Keratinocyte (primary cell): ENCODE measurements around the gene MIEF1. TPM values are rescaled to one million over a fixed set of nuclear protein-coding genes. Genes with fewer than 3 reads are reported as not detected.

ENCODE experiments used
- DNase-seq: peaks from one replicate; pipeline ENCODE4 v3.0.0-alpha.2; 2011; ENCODE audit warnings: low read depth, missing footprints, low spot score
- FAIRE-seq: peaks from 2 replicates; lab custom pipeline; 2011; peaks lifted over from hg19 to GRCh38; lab: Jason Lieb, UNC
- H2AFZ ChIP-seq: 2 replicates; pipeline ENCODE4 v1.6.0; 2012; ENCODE audit warnings: low read length, control low read depth, inconsistent platforms; ENCODE audit not compliant: control insufficient read depth
- H3K27ac ChIP-seq: 2 replicates; pipeline ENCODE4 v1.5.1; 2011; ENCODE audit warnings: low read length; ENCODE audit not compliant: control insufficient read depth, insufficient read depth
- H3K27me3 ChIP-seq: 3 replicates; pipeline ENCODE4 v1.6.0; 2011; ENCODE audit warnings: low read length; ENCODE audit not compliant: control insufficient read depth, insufficient read depth; ENCODE audit errors: extremely low read depth
- H3K36me3 ChIP-seq, 2 experiments: 2 replicates in 1 of 2; 3 replicates in 1 of 2; pipeline ENCODE4 v1.5.1; 2011; ENCODE audit warnings: low read length in 2 of 2, mild to moderate bottlenecking in 1 of 2; ENCODE audit not compliant: control insufficient read depth in 2 of 2, insufficient read depth in 2 of 2; ENCODE audit errors: extremely low read depth in 1 of 2
- H3K4me1 ChIP-seq: 3 replicates; pipeline ENCODE4 v1.5.1; 2011; ENCODE audit warnings: low read length; ENCODE audit not compliant: control insufficient read depth, insufficient read depth; ENCODE audit errors: extremely low read depth
- H3K4me2 ChIP-seq: 3 replicates; pipeline ENCODE4 v1.6.0; 2011; ENCODE audit warnings: low read depth, low read length; ENCODE audit not compliant: control insufficient read depth, insufficient read depth; ENCODE audit errors: extremely low read depth
- H3K4me3 ChIP-seq, 3 experiments: fragments of 200-600 bp in 1 of 3; sonication (generic) in 1 of 3; 2 replicates in 2 of 3; 3 replicates in 1 of 3; pipeline ENCODE4 v1.5.1; 2011 to 2016; ENCODE audit warnings: low read length in 3 of 3, mild to moderate bottlenecking in 3 of 3, control low read depth in 2 of 3, inconsistent platforms in 1 of 3, low read depth in 1 of 3, mixed read lengths in 1 of 3, mixed run types in 1 of 3, moderate library complexity in 1 of 3; ENCODE audit not compliant: control insufficient read depth in 2 of 3, insufficient read depth in 2 of 3; ENCODE audit errors: extremely low read depth in 1 of 3
- H3K79me2 ChIP-seq: 2 replicates; pipeline ENCODE4 v1.6.0; 2012; ENCODE audit warnings: low read length; ENCODE audit not compliant: control insufficient read depth, insufficient read depth
- H3K9ac ChIP-seq: 3 replicates; pipeline ENCODE4 v1.6.0; 2011; ENCODE audit warnings: low read length; ENCODE audit not compliant: control insufficient read depth, insufficient read depth; ENCODE audit errors: extremely low read depth
- H3K9me1 ChIP-seq: 3 replicates; pipeline ENCODE4 v1.6.0; 2011; ENCODE audit warnings: low read length; ENCODE audit not compliant: control insufficient read depth, insufficient read depth; ENCODE audit errors: extremely low read depth
- H3K9me3 ChIP-seq: 2 replicates; pipeline ENCODE4 v1.5.1; 2012; ENCODE audit warnings: low read depth, low read length; ENCODE audit not compliant: control insufficient read depth
- H4K20me1 ChIP-seq: 3 replicates; pipeline ENCODE4 v1.6.0; 2011; ENCODE audit warnings: low read length; ENCODE audit not compliant: control insufficient read depth, insufficient read depth; ENCODE audit errors: extremely low read depth
- CTCF ChIP-seq, 3 experiments: IDR thresholded peaks in 1 of 3; conservative IDR thresholded peaks in 1 of 3; optimal IDR thresholded peaks in 1 of 3; 2 replicates in 2 of 3; 3 replicates in 1 of 3; pipeline versions ENCODE3 to v1.5.1; 2011; ENCODE audit warnings: low read length in 3 of 3, mild to moderate bottlenecking in 3 of 3, moderate library complexity in 2 of 3, control low read depth in 1 of 3, inconsistent platforms in 1 of 3; ENCODE audit not compliant: insufficient read depth in 2 of 3; ENCODE audit errors: extremely low read depth in 1 of 3
- EZH2 ChIP-seq: IDR thresholded peaks from one replicate; pipeline ENCODE4 v1.6.1; 2012; ENCODE audit warnings: inconsistent platforms, mild to moderate bottlenecking, low read length, moderate library complexity
- dilution Hi-C: fragments of 300-500 bp; cut with MboI; formaldehyde crosslinking; loops from one replicate; pipeline ENCODE4 v1.7.0; 2020; ENCODE audit warnings: low sequenced_read_pairs; ENCODE audit not compliant: extremely low pct_ligation_motif_present
- polyA plus RNA-seq, 5 experiments: library from polyadenylated mRNA; depleted of rRNA in 3 of 5; stranded (reverse) in 3 of 5; stranded (forward) in 1 of 5; unstranded in 1 of 5; fragments of >200 nt; gene quantifications; 1 replicate in 1 of 5; 2 replicates in 3 of 5; 3 replicates in 1 of 5; pipeline versions ENCODE4 v1.2.1 to v1.2.3, GENCODE V29; 2011 to 2012; ENCODE audit warnings: missing spikeins in 2 of 5, low read depth in 1 of 5, low replicate concordance in 1 of 5

The MIEF1 gene
- polyA plus RNA-seq, 1 donor (not counting 4 experiments of a cell fraction or from before 2014, with no cell fraction given), result 18.4 TPM

- H3K79me2 ChIP-seq, result peaks cover 32% of the 10 kb centered on the region
- H3K9me1 ChIP-seq, result peaks cover 4% of the 10 kb centered on the region
- no peaks in the 10 kb centered on the region for H3K27me3 ChIP-seq
- no peak overlapping the region for H3K4me3 ChIP-seq
- H3K27ac ChIP-seq, result no peak overlapping the region
- H3K9me3 ChIP-seq, result no peaks in the 10 kb centered on the region
- no peak overlapping the region for H3K4me2 ChIP-seq
- H3K4me1 ChIP-seq, result peaks cover 28% of the 10 kb centered on the region
- DNase-seq (no peak), FAIRE-seq (no peak)
- no peak for TF ChIP-seq EZH2
- no peak for TF ChIP-seq CTCF (optimal IDR thresholded peaks at IDR 0.05 in 1 of 3, IDR thresholded peaks at IDR 0.05 in 1 of 3, conservative IDR thresholded peaks at IDR 0.05 in 1 of 3; ENCODE audit: extremely low read depth in 1 of 3, insufficient read depth in 2 of 3, low read length in 3 of 3)
- no peak overlapping the region for H3K9ac ChIP-seq
- H3K36me3 ChIP-seq, result peaks cover 14 to 49% of the 10 kb centered on the region in 2 experiments
- H4K20me1 ChIP-seq, result peaks cover 67% of the 10 kb centered on the region
- dilution Hi-C loops, result no loop called here
- H2AFZ ChIP-seq, result no peak overlapping the region
Observed at GRCh38 chr22:39524089-39524752, 22.1 kb downstream of the MIEF1 start.

- peaks cover 4% of the 10 kb centered on the region for H3K9me1 ChIP-seq
- H3K36me3 ChIP-seq, result peaks cover 14 to 57% of the 10 kb centered on the region in 2 experiments
- no peaks in the 10 kb centered on the region for H3K9me3 ChIP-seq
- FAIRE-seq (no peak), DNase-seq (no peak)
- no peak overlapping the region for H3K9ac ChIP-seq
- TF ChIP-seq EZH2 (no peak), CTCF (optimal IDR thresholded peaks at IDR 0.05 in 1 of 3, IDR thresholded peaks at IDR 0.05 in 1 of 3, conservative IDR thresholded peaks at IDR 0.05 in 1 of 3; ENCODE audit: extremely low read depth in 1 of 3, insufficient read depth in 2 of 3, low read length in 3 of 3) (no peak)
- H3K4me3 ChIP-seq, result no peak overlapping the region
- no peak overlapping the region for H3K27ac ChIP-seq
- dilution Hi-C loops, result no loop called here
- no peaks in the 10 kb centered on the region for H3K27me3 ChIP-seq
- H3K79me2 ChIP-seq, result peaks cover 39% of the 10 kb centered on the region
- H3K4me2 ChIP-seq, result no peak overlapping the region
- peaks cover 67% of the 10 kb centered on the region for H4K20me1 ChIP-seq
- no peak overlapping the region for H2AFZ ChIP-seq
- H3K4me1 ChIP-seq, result peaks cover 35% of the 10 kb centered on the region
Observed at GRCh38 chr22:39524753-39525657, 22.9 kb downstream of the MIEF1 start.
